ENCODE results near the gene UNC79.

DNA sequence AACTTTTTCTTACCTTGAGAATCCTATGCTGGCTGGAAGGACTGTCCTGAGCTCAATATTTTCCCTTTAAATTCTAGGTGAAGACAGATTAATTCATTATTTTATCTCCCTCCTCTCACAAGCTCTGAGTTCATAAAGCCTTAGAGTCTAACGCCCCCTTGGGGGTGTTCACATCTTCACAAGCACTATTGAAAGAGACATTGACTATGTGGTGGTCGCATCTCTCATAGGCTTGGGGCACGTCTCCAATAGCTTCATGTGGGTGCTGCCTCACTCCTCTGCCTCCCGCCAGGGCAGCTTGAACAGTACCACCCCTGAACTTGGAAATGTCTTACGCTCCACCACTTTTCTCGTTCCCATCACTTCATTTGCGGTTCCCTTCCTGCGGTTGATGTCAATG lies 106.2 kb downstream of the UNC79 start:
- TF ChIP-seq POLR2AphosphoS5 (IDR thresholded peaks at IDR 0.05; ENCODE audit: low read depth, low read length) (no peak), FOXP2 (optimal IDR thresholded peaks at IDR 0.05; ENCODE audit: borderline replicate concordance, extremely low read depth, extremely low read length, insufficient read depth) (no peak), TAF1 (IDR thresholded peaks at IDR 0.05; ENCODE audit: borderline replicate concordance, insufficient read depth, low read length) (no peak)
- TF ChIP-seq, protein P1, sequence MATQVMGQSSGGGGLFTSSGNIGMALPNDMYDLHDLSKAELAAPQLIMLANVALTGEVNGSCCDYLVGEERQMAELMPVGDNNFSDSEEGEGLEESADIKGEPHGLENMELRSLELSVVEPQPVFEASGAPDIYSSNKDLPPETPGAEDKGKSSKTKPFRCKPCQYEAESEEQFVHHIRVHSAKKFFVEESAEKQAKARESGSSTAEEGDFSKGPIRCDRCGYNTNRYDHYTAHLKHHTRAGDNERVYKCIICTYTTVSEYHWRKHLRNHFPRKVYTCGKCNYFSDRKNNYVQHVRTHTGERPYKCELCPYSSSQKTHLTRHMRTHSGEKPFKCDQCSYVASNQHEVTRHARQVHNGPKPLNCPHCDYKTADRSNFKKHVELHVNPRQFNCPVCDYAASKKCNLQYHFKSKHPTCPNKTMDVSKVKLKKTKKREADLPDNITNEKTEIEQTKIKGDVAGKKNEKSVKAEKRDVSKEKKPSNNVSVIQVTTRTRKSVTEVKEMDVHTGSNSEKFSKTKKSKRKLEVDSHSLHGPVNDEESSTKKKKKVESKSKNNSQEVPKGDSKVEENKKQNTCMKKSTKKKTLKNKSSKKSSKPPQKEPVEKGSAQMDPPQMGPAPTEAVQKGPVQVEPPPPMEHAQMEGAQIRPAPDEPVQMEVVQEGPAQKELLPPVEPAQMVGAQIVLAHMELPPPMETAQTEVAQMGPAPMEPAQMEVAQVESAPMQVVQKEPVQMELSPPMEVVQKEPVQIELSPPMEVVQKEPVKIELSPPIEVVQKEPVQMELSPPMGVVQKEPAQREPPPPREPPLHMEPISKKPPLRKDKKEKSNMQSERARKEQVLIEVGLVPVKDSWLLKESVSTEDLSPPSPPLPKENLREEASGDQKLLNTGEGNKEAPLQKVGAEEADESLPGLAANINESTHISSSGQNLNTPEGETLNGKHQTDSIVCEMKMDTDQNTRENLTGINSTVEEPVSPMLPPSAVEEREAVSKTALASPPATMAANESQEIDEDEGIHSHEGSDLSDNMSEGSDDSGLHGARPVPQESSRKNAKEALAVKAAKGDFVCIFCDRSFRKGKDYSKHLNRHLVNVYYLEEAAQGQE (IDR thresholded peaks at IDR 0.05; ENCODE audit: insufficient read depth in 1 of 2, low read depth in 2 of 2, low read length in 2 of 2), result no peak

Measured in PFSK-1 (cell line).